PC-9 (cell line): ENCODE results near the gene SETBP1.

ENCODE experiments used
- CTCF ChIP-seq: fragments of 200-600 bp; sonication (generic); conservative IDR thresholded peaks from 2 replicates; pipeline ENCODE4 v1.6.1; 2017; ENCODE audit warnings: mixed run types, antibody characterized with exemption, mild to moderate bottlenecking, moderate library complexity
- EZH2 ChIP-seq: fragments of 200-600 bp; sonication (generic); IDR thresholded peaks from 2 replicates; pipeline ENCODE4 v1.8.0; 2017; ENCODE audit warnings: antibody characterized with exemption, low read depth

- no peak for TF ChIP-seq CTCF
- no peak for TF ChIP-seq EZH2
Measured at GRCh38 chr18:44698518-44698917, 17.8 kb downstream of the SETBP1 start.
